Body of pancreas (tissue), 4 donors: ENCODE data around the gene PRKAB1. TPM values are rescaled to one million over a fixed set of nuclear protein-coding genes. Genes with fewer than 3 reads are reported as not detected.

ENCODE experiments used
- ATAC-seq: fragments of 150-250 bp; one replicate; pipeline ENCODE4 v1.9.1; 2016
- DNase-seq, 4 donors: peaks; one replicate each; pipeline ENCODE4 v3.0.0-alpha.2; 2019
- H3K27ac ChIP-seq, 4 donors: fragments of 200-600 bp; sonication (generic); 1 replicate in 3 of 4; 2 replicates in 1 of 4; pipeline versions ENCODE4 v1.5.1 to v1.6.1; 2016 to 2019; ENCODE audit warnings: mild to moderate bottlenecking in 1 of 4, mixed read lengths in 1 of 4, moderate library complexity in 1 of 4
- H3K27me3 ChIP-seq, 2 donors: fragments of 200-600 bp; sonication (generic); one replicate each; pipeline ENCODE4 v1.6.0; 2016; ENCODE audit warnings: mild to moderate bottlenecking in 1 of 2
- H3K36me3 ChIP-seq, 2 donors: fragments of 200-600 bp; sonication (generic); replicated peaks in 1 of 2; 2 replicates each; pipeline ENCODE4 v1.5.1; 2016; ENCODE audit warnings: low read depth in 2 of 2; ENCODE audit not compliant: insufficient read depth in 1 of 2
- H3K4me1 ChIP-seq: fragments of 200-600 bp; sonication (generic); one replicate; pipeline ENCODE4 v1.6.0; 2016
- H3K4me3 ChIP-seq, 2 donors: fragments of 200-600 bp; sonication (generic); 1 replicate in 1 of 2; 2 replicates in 1 of 2; pipeline ENCODE4 v1.5.1; 2016 to 2019
- H3K9me3 ChIP-seq, 3 donors: fragments of 200-600 bp; sonication (generic); 1 replicate in 2 of 3; 2 replicates in 1 of 3; pipeline ENCODE4 v1.5.1; 2016
- POLR2A ChIP-seq, 3 donors: fragments of 450-650 bp; IDR thresholded peaks; one replicate each; pipeline ENCODE4 v1.6.1; 2016; ENCODE audit warnings: antibody characterized with exemption in 3 of 3, mild to moderate bottlenecking in 2 of 3
- WGBS, 2 donors: methylation state at CpG; one replicate each; pipeline ENCODE4 v1.1.5; 2017; 5-methylcytosine and 5-hydroxymethylcytosine counted together
- intact Hi-C: fragments of 100-400 bp; cut with DNase I; formaldehyde crosslinking; loops from one replicate; pipeline ENCODE4 v1.15.1; 2023
- total RNA-seq, 2 donors: library from RNA; depleted of rRNA; stranded (reverse); fragments of >200 nt; gene quantifications; one replicate each; pipeline ENCODE4 v1.1.0, GENCODE V29; 2016
- TF ChIP-seq, protein P1 (sequence below), 7 experiments: fragments of 450-650 bp in 4 of 7; fragments of 200-600 bp in 3 of 7; sonication (generic) in 3 of 7; IDR thresholded peaks; one replicate each; pipeline ENCODE4 v1.5.1; 2016 to 2019; ENCODE audit warnings: antibody characterized with exemption in 7 of 7

Gene PRKAB1
- total RNA-seq, 2 donors from 2014 or later, result 13.5 to 20.5 TPM

DNA sequence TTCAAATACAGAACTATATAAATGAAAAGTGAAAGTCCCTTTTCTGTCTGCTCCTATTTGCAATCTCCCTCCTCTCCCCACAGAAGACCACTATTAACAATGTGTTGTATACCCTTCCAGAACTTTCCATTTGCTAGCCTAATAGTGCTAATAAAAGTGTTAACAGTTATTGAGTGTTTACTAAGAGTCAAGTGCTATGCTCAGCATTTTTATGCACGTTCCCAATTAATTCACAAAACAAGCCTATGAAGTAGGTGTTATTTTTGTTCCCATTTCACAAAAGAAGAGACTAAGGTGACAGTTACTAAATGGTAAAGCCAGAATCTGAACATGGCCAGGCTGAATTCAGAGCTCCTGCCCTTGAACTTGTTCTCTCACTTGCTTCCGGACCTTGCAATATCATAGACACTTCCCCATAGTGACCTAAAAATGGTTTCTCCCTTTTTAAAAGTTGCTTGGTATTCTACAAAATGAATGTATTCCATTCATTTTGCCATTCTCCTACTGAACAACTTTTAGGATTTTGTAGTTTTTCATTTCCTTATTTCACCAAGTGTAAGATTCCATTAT is 1.6 kb upstream of the PRKAB1 start:
- no peaks in the 10 kb centered on the region for H3K9me3 ChIP-seq
- TF ChIP-seq, protein P1, sequence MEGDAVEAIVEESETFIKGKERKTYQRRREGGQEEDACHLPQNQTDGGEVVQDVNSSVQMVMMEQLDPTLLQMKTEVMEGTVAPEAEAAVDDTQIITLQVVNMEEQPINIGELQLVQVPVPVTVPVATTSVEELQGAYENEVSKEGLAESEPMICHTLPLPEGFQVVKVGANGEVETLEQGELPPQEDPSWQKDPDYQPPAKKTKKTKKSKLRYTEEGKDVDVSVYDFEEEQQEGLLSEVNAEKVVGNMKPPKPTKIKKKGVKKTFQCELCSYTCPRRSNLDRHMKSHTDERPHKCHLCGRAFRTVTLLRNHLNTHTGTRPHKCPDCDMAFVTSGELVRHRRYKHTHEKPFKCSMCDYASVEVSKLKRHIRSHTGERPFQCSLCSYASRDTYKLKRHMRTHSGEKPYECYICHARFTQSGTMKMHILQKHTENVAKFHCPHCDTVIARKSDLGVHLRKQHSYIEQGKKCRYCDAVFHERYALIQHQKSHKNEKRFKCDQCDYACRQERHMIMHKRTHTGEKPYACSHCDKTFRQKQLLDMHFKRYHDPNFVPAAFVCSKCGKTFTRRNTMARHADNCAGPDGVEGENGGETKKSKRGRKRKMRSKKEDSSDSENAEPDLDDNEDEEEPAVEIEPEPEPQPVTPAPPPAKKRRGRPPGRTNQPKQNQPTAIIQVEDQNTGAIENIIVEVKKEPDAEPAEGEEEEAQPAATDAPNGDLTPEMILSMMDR (IDR thresholded peaks at IDR 0.05), result no peak
- TF ChIP-seq POLR2A (IDR thresholded peaks at IDR 0.05), result no peak
- no peak for ATAC-seq
- H3K36me3 ChIP-seq, result no peaks in the 10 kb centered on the region
- H3K27ac ChIP-seq, result no peak overlapping the region
- H3K4me1 ChIP-seq, result peaks cover 41% of the 10 kb centered on the region
- no peaks in the 10 kb centered on the region for H3K27me3 ChIP-seq
- no peak overlapping the region for H3K4me3 ChIP-seq
- intact Hi-C loops, result loop anchor here (10.0 kb wide), 1 partner anchor 118 kb away; no protein-coding TSS in a partner anchor
- DNase-seq, result no peak
- WGBS, 2 donors, result 68 to 71% methylated on average over 2 of the region's 2 CpGs

DNA sequence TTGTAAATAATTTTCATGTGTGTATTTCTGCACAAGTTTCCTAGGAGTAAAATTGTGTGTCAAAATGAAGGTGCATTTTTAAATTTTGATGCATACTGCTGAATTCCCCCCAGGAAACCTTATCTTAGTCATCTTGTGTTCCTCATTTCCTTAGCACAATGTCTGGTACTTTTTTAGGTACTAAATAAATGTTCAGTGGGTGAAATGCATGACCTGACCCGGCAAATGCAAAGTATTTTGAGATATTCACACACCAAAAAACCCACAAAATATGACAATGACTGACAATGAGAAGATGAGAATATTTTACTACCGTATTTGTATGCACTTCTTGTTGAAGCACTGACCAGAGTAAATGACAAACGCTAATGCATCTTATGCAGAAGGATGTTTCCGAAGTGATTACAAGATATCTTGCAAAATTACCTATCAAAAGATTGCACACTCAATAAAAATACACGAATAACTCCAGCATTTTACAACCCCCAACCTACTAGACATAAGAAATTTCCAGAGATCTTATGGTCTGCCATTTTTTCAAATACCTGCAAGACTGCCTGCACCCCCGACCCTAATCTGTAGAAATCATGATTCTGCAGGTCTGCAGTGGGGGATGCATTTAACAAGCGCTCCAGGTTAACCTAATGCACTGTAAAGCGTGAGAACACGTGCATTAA is 895 bp upstream of the PRKAB1 start:
- no peak for ATAC-seq
- WGBS, 2 donors, result 11 to 14% methylated on average over 9 of the region's 9 CpGs
- Histone ChIP-seq H3K4me3 (no peak overlapping the region), H3K27ac (peak overlapping the region in 1 of 4 donors; percentile 95), H3K36me3 (no peaks in the 10 kb centered on the region), H3K4me1 (peaks cover 38% of the 10 kb centered on the region), H3K9me3 (no peaks in the 10 kb centered on the region), H3K27me3 (no peaks in the 10 kb centered on the region)
- intact Hi-C loops, result loop anchor here (10.0 kb wide), 1 partner anchor 118 kb away; no protein-coding TSS in a partner anchor
- DNase-seq, result no peak
- TF ChIP-seq, protein P1 (IDR thresholded peaks at IDR 0.05), result no peak
- no peak for TF ChIP-seq POLR2A (IDR thresholded peaks at IDR 0.05)

GRCh38 chr12:119668324-119668841 is 450 bp downstream of the PRKAB1 start:
- Histone ChIP-seq H3K9me3 (no peaks in the 10 kb centered on the region), H3K4me3 (peak overlapping the region; percentile 84 to 94), H3K4me1 (peaks cover 38% of the 10 kb centered on the region), H3K27ac (peak overlapping the region; percentile 91 to 96 (median 94)), H3K27me3 (no peaks in the 10 kb centered on the region), H3K36me3 (peaks cover 2 to 8% of the 10 kb centered on the region in 2 donors)
- DNase-seq (no peak), ATAC-seq (no peak)
- WGBS, 2 donors, result 1 to 4% methylated on average over 9 to 14 of the region's 14 CpGs
- TF ChIP-seq POLR2A (IDR thresholded peaks at IDR 0.05), result no peak
- TF ChIP-seq, protein P1 (IDR thresholded peaks at IDR 0.05), result no peak
- intact Hi-C loops, result loop anchor here (10.0 kb wide), 1 partner anchor 116 kb away; no protein-coding TSS in a partner anchor

- WGBS, 2 donors, result 9 to 14% methylated on average over 8 to 11 of the region's 11 CpGs
- no peak overlapping the region for H3K4me3 ChIP-seq
- peak; percentile 44 to 83 (median 64) for DNase-seq
- peak; percentile 34 for ATAC-seq
- H3K27me3 ChIP-seq, result no peaks in the 10 kb centered on the region
- intact Hi-C loops, result loop anchor here (10.0 kb wide), 1 partner anchor 115 kb away; no protein-coding TSS in a partner anchor
- no peaks in the 10 kb centered on the region for H3K9me3 ChIP-seq
- peak overlapping the region; percentile 83 to 96 (median 93) for H3K27ac ChIP-seq
- peaks cover 38% of the 10 kb centered on the region for H3K4me1 ChIP-seq
- peak; percentile 38 to 80 (median 63) for TF ChIP-seq POLR2A (IDR thresholded peaks at IDR 0.05)
- TF ChIP-seq, protein P1 (IDR thresholded peaks at IDR 0.05), result no peak
- H3K36me3 ChIP-seq, result peaks cover 10 to 20% of the 10 kb centered on the region in 2 donors
These were observed 2.0 kb downstream of the PRKAB1 start for GRCh38 chr12:119669744-119670472.
